AG04450 (cell line): Measurements from ENCODE around the gene TMEM238L. TPM values are rescaled to one million over a fixed set of nuclear protein-coding genes. Genes with fewer than 3 reads are reported as not detected.
"Not testable (repeated sequence)": the region's sequence is repeated elsewhere in the genome, so short reads cannot be mapped to it uniquely, and the experiment has no call there.

Source experiments
- CTCF ChIA-PET: fragments of 300-600, 350-600 bp; formaldehyde crosslinking; extraction: SDS; loops from one replicate; lab custom pipeline; 2022; ENCODE audit warnings: antibody characterized with exemption, inconsistent platforms; lab: Charles Lee
- POLR2A ChIA-PET: fragments of 350-600 bp; formaldehyde crosslinking; extraction: SDS; loops from one replicate; lab custom pipeline; 2021; ENCODE audit warnings: antibody characterized with exemption, inconsistent platforms; lab: Yijun Ruan, JAX
- DNase-seq: peaks from one replicate; pipeline ENCODE4 v3.0.0-alpha.2; 2011; ENCODE audit warnings: low read depth, low spot score
- H3K27ac ChIP-seq: one replicate; pipeline ENCODE4 v1.5.1; 2012; ENCODE audit warnings: low read depth, low read length, control low read depth
- H3K27me3 ChIP-seq: one replicate; pipeline ENCODE4 v1.6.0; 2012; ENCODE audit warnings: low read length; ENCODE audit not compliant: control insufficient read depth, insufficient read depth
- H3K4me3 ChIP-seq: 2 replicates; pipeline ENCODE4 v1.5.1; 2011; ENCODE audit warnings: mild to moderate bottlenecking, low read depth, low read length, control low read depth
- H3K9me3 ChIP-seq: 2 replicates; pipeline ENCODE4 v1.5.1; 2012; ENCODE audit warnings: low read length; ENCODE audit not compliant: control insufficient read depth, insufficient read depth
- polyA minus RNA-seq: library from RNA; depleted of rRNA, polyadenylated mRNA; stranded (reverse); fragments of >200 nt; gene quantifications from 2 replicates; pipeline ENCODE4 v1.2.3, GENCODE V29; 2011; rRNA and poly(A)+ RNA removed
- polyA plus RNA-seq: library from polyadenylated mRNA; depleted of rRNA; stranded (reverse); fragments of >200 nt; gene quantifications from 2 replicates; pipeline ENCODE4 v1.2.3, GENCODE V29; 2011; rRNA removed
- TF ChIP-seq, protein P1 (sequence below): IDR thresholded peaks from 2 replicates; pipeline ENCODE4 v1.5.1; 2011; ENCODE audit warnings: low read depth, low read length, control low read depth, inconsistent platforms

TMEM238L gene
- not detected in 2 replicates for polyA plus RNA-seq
- polyA minus RNA-seq, result not detected in 2 replicates

GRCh38 chr17:10803830-10804475, at the start of gene TMEM238L:
TSS of gene TMEM238L (minus strand) at chr17:10804099. CDS start at chr17:10803963, 136 bp downstream.
- TF ChIP-seq, protein P1, sequence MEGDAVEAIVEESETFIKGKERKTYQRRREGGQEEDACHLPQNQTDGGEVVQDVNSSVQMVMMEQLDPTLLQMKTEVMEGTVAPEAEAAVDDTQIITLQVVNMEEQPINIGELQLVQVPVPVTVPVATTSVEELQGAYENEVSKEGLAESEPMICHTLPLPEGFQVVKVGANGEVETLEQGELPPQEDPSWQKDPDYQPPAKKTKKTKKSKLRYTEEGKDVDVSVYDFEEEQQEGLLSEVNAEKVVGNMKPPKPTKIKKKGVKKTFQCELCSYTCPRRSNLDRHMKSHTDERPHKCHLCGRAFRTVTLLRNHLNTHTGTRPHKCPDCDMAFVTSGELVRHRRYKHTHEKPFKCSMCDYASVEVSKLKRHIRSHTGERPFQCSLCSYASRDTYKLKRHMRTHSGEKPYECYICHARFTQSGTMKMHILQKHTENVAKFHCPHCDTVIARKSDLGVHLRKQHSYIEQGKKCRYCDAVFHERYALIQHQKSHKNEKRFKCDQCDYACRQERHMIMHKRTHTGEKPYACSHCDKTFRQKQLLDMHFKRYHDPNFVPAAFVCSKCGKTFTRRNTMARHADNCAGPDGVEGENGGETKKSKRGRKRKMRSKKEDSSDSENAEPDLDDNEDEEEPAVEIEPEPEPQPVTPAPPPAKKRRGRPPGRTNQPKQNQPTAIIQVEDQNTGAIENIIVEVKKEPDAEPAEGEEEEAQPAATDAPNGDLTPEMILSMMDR, result no peak
- Histone ChIP-seq H3K4me3 (no peak within 1 kb of the TSS), H3K27ac (no peak within 1 kb of the TSS), H3K9me3 (peaks cover 9% of the 10 kb centered on the region), H3K27me3 (no peaks in the 10 kb centered on the region)
- ChIA-PET POLR2A (no interaction called here), CTCF (no interaction called here)
- DNase-seq, result no peak

DNA sequence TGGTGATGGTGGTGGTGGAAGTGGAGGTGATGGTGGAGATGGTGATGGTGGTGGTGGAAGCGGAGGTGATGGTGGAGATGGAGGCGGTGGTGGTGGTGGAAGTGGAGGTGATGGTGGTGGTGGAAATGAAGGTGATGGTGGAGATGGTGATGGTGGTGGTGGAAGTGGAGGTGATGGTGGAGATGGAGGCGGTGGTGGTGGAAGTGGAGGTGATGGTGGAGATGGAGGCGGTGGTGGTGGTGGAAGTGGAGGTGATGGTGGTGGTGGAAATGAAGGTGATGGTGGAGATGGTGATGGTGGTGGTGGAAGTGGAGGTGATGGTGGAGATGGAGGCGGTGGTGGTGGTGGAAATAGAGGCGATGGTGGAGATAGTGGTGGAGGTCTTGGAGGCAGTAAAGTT, 42.7 kb upstream of the TMEM238L start:
- H3K9me3 ChIP-seq, DNase-seq, H3K27ac ChIP-seq, H3K4me3 ChIP-seq, POLR2A ChIA-PET, H3K27me3 ChIP-seq: not testable (repeated sequence)
- CTCF ChIA-PET, result interaction anchor here (0.6 to 4.3 kb wide), 4 partner anchors 110 to 200 kb away, joined by 6 to 75 read pairs (median 14); no protein-coding TSS in a partner anchor

DNA sequence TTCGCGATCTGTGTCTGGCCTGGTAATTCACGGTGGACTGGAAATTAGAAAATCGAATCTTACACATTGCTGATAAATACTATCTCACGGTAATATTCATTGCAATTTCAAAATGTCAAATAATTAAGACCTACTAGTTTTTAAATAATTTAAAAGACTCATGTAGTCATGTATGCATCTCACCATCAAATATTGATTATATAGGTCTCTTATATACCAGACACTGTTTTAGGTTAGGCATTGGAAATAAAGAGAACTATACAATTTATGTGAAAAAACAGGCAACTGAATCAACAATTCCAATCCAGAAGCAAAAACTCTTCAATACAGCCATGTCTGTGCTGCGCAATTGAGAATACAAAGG, 41.5 kb upstream of the TMEM238L start:
- POLR2A ChIA-PET, result no interaction called here

DNA sequence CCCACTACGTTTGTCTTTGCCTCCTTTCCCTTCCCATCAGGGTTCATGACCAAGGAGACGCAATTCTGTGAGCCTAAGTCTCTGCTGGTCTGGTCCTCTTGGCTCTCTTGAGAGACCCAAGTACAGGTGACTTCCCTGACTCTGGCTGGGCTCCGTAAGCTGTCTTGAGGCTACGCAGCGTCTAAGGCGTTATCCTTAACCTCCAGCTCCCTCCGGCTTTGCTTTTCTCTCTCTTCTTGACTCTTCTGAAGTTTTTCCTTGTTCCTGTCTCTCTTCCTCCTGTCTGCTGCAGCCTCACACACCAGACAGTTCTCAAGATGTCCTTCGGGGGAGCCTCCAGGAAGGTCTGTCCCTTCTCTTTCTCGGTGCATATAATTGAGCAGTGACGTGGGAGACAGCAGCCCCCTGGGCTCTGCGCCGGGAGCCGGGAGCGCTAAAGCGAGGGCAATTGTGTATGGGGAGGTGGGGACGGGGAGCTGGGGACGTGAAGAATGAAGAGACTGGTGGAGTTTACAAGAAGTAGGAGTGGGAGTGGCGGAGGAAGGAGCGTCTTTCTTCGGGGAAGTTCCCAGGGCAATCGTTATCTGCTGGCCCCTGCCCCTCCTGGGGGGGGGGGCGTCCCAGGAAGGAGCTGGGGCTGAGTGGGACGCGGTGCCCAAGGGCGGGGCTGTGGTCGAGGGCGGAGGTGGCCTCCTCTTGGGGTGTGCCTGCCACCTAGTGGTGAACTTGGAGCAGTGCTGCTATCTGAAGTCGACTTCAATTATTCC, 40.9 kb upstream of the TMEM238L start:
- CTCF ChIA-PET, result interaction anchor here (0.8 to 4.3 kb wide), 20 partner anchors 9 to 1141 kb away, joined by 3 to 77 read pairs (median 4); no protein-coding TSS in a partner anchor
- Histone ChIP-seq H3K27me3 (no peaks in the 10 kb centered on the region), H3K9me3 (no peaks in the 10 kb centered on the region), H3K4me3 (peak overlapping the region; percentile 54), H3K27ac (no peak overlapping the region)
- TF ChIP-seq, protein P1, result peak; percentile 92
- POLR2A ChIA-PET, result no interaction called here
- peak; percentile 24 for DNase-seq

More for the DNA sequence above, 41.5 kb upstream of the TMEM238L start:
- no peak overlapping the region for H3K27ac ChIP-seq
- no peaks in the 10 kb centered on the region for H3K9me3 ChIP-seq
- no peak overlapping the region for H3K4me3 ChIP-seq
- CTCF ChIA-PET, result interaction anchor here (0.8 to 4.3 kb wide), 14 partner anchors 8 to 1141 kb away, joined by 3 to 77 read pairs (median 4); no protein-coding TSS in a partner anchor
- DNase-seq, result no peak
- no peaks in the 10 kb centered on the region for H3K27me3 ChIP-seq
- TF ChIP-seq, protein P1, result no peak

DNA sequence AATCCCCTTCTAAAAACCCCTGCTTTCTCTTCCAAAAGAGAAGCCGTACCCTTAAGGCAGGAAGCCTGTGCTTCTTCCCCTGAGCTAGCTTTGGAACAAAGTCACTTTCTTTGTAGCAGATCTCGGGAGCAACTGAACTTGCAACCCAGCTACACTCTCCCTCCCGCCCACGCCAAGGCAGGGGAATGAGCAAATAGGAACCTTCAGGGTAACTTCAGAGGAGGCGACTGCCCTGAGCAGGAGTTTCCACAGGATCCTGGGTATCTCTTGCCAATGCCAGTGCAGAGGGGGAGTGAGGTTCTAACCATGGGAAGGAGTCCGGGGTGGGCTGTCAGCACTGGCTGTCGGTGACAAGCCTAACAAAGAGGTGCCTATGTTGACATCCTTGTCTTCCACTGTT, 39.9 kb upstream of the TMEM238L start:
- no peak overlapping the region for H3K4me3 ChIP-seq
- POLR2A ChIA-PET, result no interaction called here
- H3K27ac ChIP-seq, result no peak overlapping the region
- no peak for DNase-seq
- no peaks in the 10 kb centered on the region for H3K9me3 ChIP-seq
- TF ChIP-seq, protein P1, result no peak
- CTCF ChIA-PET, result interaction anchor here (1.1 to 4.3 kb wide), 10 partner anchors 8 to 213 kb away, joined by 3 to 77 read pairs (median 6); no protein-coding TSS in a partner anchor
- no peaks in the 10 kb centered on the region for H3K27me3 ChIP-seq
